Neuron (in vitro differentiated cells): ENCODE measurements around the gene FNDC3B.

ENCODE experiments used
- H2AFZ ChIP-seq: one replicate; pipeline ENCODE4 v1.6.1; 2013; ENCODE audit warnings: low read depth, mild to moderate bottlenecking, inconsistent platforms, low read length, moderate library complexity
- H3K27me3 ChIP-seq: one replicate; pipeline ENCODE4 v1.6.1; 2013; ENCODE audit warnings: low read length; ENCODE audit not compliant: insufficient read depth
- H3K36me3 ChIP-seq: one replicate; pipeline ENCODE4 v1.6.1; 2013; ENCODE audit warnings: low read length; ENCODE audit not compliant: insufficient read depth
- H3K4me1 ChIP-seq: one replicate; pipeline ENCODE4 v1.6.1; 2013; ENCODE audit warnings: low read length; ENCODE audit not compliant: insufficient read depth
- H3K4me3 ChIP-seq: 2 replicates; pipeline ENCODE4 v1.5.1; 2013; ENCODE audit warnings: mild to moderate bottlenecking, low read length, moderate library complexity
- H3K9me3 ChIP-seq: one replicate; pipeline ENCODE4 v1.6.1; 2013; ENCODE audit warnings: low read length

The FNDC3B gene

GRCh38 chr3:172128858-172129257 is 89.5 kb downstream of the FNDC3B start:
- no peak overlapping the region for H2AFZ ChIP-seq
- no peaks in the 10 kb centered on the region for H3K27me3 ChIP-seq
- peaks cover 11% of the 10 kb centered on the region for H3K36me3 ChIP-seq
- no peak overlapping the region for H3K4me3 ChIP-seq
- peaks cover 41% of the 10 kb centered on the region for H3K4me1 ChIP-seq
- no peaks in the 10 kb centered on the region for H3K9me3 ChIP-seq

GRCh38 chr3:172129498-172129849 is 90.1 kb downstream of the FNDC3B start:
- peaks cover 9% of the 10 kb centered on the region for H3K36me3 ChIP-seq
- H3K4me1 ChIP-seq: peaks cover 41% of the 10 kb centered on the region
- H3K4me3 ChIP-seq: no peak overlapping the region

GRCh38 chr3:172129850-172130716 is 90.7 kb downstream of the FNDC3B start:
- Histone ChIP-seq H3K27me3 (no peaks in the 10 kb centered on the region), H2AFZ (no peak overlapping the region), H3K9me3 (no peaks in the 10 kb centered on the region), H3K4me3 (no peak overlapping the region), H3K36me3 (peaks cover 5% of the 10 kb centered on the region), H3K4me1 (peaks cover 37% of the 10 kb centered on the region)

More at GRCh38 chr3:172129498-172129849, 90.1 kb downstream of the FNDC3B start:
- Histone ChIP-seq H3K9me3 (no peaks in the 10 kb centered on the region), H3K27me3 (no peaks in the 10 kb centered on the region), H2AFZ (no peak overlapping the region)

GRCh38 chr3:172130717-172131050 is 91.3 kb downstream of the FNDC3B start:
- H2AFZ ChIP-seq: no peak overlapping the region
- no peaks in the 10 kb centered on the region for H3K27me3 ChIP-seq
- H3K4me1 ChIP-seq: peaks cover 35% of the 10 kb centered on the region
- H3K4me3 ChIP-seq: no peak overlapping the region
- H3K9me3 ChIP-seq: no peaks in the 10 kb centered on the region
- H3K36me3 ChIP-seq: peaks cover 7% of the 10 kb centered on the region

- Histone ChIP-seq H3K9me3 (no peaks in the 10 kb centered on the region), H3K27me3 (no peaks in the 10 kb centered on the region), H3K4me3 (no peak overlapping the region), H3K4me1 (peaks cover 27% of the 10 kb centered on the region), H3K36me3 (peaks cover 9% of the 10 kb centered on the region), H2AFZ (no peak overlapping the region)
Measured at GRCh38 chr3:172131746-172132145, 92.4 kb downstream of the FNDC3B start.

GRCh38 chr3:172132159-172132586 is 92.8 kb downstream of the FNDC3B start:
- H3K36me3 ChIP-seq: peaks cover 9% of the 10 kb centered on the region
- peaks cover 22% of the 10 kb centered on the region for H3K4me1 ChIP-seq
- no peak overlapping the region for H2AFZ ChIP-seq
- H3K27me3 ChIP-seq: no peaks in the 10 kb centered on the region
- no peaks in the 10 kb centered on the region for H3K9me3 ChIP-seq
- H3K4me3 ChIP-seq: no peak overlapping the region

GRCh38 chr3:172132721-172133311 is 93.4 kb downstream of the FNDC3B start:
- H3K9me3 ChIP-seq: no peaks in the 10 kb centered on the region
- H2AFZ ChIP-seq: no peak overlapping the region
- peaks cover 9% of the 10 kb centered on the region for H3K36me3 ChIP-seq
- H3K4me3 ChIP-seq: no peak overlapping the region
- H3K4me1 ChIP-seq: peaks cover 23% of the 10 kb centered on the region
- no peaks in the 10 kb centered on the region for H3K27me3 ChIP-seq

GRCh38 chr3:172133838-172134237 is 94.5 kb downstream of the FNDC3B start:
- no peak overlapping the region for H3K4me3 ChIP-seq

GRCh38 chr3:172134352-172134751 is 95.0 kb downstream of the FNDC3B start:
- no peak overlapping the region for H3K4me3 ChIP-seq
- H3K9me3 ChIP-seq: no peaks in the 10 kb centered on the region
- H3K36me3 ChIP-seq: peaks cover 9% of the 10 kb centered on the region
- H3K4me1 ChIP-seq: peaks cover 38% of the 10 kb centered on the region
- H2AFZ ChIP-seq: no peak overlapping the region
- no peaks in the 10 kb centered on the region for H3K27me3 ChIP-seq

More at GRCh38 chr3:172133838-172134237, 94.5 kb downstream of the FNDC3B start:
- no peaks in the 10 kb centered on the region for H3K9me3 ChIP-seq
- H3K4me1 ChIP-seq: peaks cover 33% of the 10 kb centered on the region
- no peak overlapping the region for H2AFZ ChIP-seq
- H3K36me3 ChIP-seq: peaks cover 9% of the 10 kb centered on the region
- H3K27me3 ChIP-seq: no peaks in the 10 kb centered on the region

- Histone ChIP-seq H3K27me3 (no peaks in the 10 kb centered on the region), H3K4me1 (peaks cover 42% of the 10 kb centered on the region), H2AFZ (no peak overlapping the region), H3K4me3 (no peak overlapping the region), H3K36me3 (peaks cover 9% of the 10 kb centered on the region), H3K9me3 (no peaks in the 10 kb centered on the region)
Measured at GRCh38 chr3:172135185-172135584, 95.8 kb downstream of the FNDC3B start.

- H3K9me3 ChIP-seq: no peaks in the 10 kb centered on the region
- H3K4me3 ChIP-seq: no peak overlapping the region
- H3K27me3 ChIP-seq: no peaks in the 10 kb centered on the region
- no peak overlapping the region for H2AFZ ChIP-seq
- peaks cover 43% of the 10 kb centered on the region for H3K4me1 ChIP-seq
- peaks cover 9% of the 10 kb centered on the region for H3K36me3 ChIP-seq
Measured at GRCh38 chr3:172135820-172136219, 96.4 kb downstream of the FNDC3B start.

GRCh38 chr3:172136330-172136729 is 97.0 kb downstream of the FNDC3B start:
- H3K9me3 ChIP-seq: no peaks in the 10 kb centered on the region

GRCh38 chr3:172137287-172138192 is 98.2 kb downstream of the FNDC3B start:
- H3K4me3 ChIP-seq: no peak overlapping the region
- H3K27me3 ChIP-seq: no peaks in the 10 kb centered on the region
- H2AFZ ChIP-seq: no peak overlapping the region
- H3K9me3 ChIP-seq: no peaks in the 10 kb centered on the region
- peaks cover 9% of the 10 kb centered on the region for H3K36me3 ChIP-seq
- peaks cover 47% of the 10 kb centered on the region for H3K4me1 ChIP-seq

More at GRCh38 chr3:172136330-172136729, 97.0 kb downstream of the FNDC3B start:
- Histone ChIP-seq H3K4me1 (peaks cover 47% of the 10 kb centered on the region), H3K4me3 (no peak overlapping the region), H3K27me3 (no peaks in the 10 kb centered on the region), H2AFZ (no peak overlapping the region), H3K36me3 (peaks cover 9% of the 10 kb centered on the region)
